Measurements from ENCODE around the gene SPAG16. TPM values are rescaled to one million over a fixed set of nuclear protein-coding genes. Genes with fewer than 3 reads are reported as not detected.

Gene SPAG16
- total RNA-seq, 1 donor = 56.1 TPM

DNA sequence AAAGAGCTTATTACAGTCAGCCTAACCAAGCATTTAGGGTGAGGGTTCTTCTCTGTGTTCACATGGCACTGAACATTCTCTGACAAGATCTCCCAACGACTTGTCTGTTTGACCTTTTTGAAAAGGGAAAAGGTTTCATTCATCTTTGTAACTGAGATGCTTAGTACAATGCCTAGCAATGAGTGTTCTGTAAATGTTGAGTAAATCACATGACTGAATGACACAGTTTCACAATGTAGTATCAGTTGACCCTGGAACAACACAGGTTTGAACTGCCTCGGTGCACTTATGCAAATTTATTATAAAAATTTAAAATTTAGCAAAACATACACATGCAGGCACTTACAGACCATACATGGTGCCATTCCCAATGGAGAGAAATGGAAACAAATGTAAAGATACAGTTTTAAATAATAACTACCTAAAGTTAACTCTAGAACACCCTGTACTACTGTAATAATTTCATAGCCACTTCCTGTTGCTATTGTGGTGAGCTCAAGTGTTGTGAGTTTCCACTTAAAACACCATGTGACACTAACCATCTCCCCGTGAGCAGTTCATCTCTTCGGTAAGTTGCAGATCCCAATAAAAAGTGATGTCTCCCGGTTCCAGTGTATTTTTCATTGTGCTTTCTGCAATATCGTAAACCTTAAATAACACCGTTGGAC is 1092.5 kb downstream of the SPAG16 start:
- TF ChIP-seq, protein P1, sequence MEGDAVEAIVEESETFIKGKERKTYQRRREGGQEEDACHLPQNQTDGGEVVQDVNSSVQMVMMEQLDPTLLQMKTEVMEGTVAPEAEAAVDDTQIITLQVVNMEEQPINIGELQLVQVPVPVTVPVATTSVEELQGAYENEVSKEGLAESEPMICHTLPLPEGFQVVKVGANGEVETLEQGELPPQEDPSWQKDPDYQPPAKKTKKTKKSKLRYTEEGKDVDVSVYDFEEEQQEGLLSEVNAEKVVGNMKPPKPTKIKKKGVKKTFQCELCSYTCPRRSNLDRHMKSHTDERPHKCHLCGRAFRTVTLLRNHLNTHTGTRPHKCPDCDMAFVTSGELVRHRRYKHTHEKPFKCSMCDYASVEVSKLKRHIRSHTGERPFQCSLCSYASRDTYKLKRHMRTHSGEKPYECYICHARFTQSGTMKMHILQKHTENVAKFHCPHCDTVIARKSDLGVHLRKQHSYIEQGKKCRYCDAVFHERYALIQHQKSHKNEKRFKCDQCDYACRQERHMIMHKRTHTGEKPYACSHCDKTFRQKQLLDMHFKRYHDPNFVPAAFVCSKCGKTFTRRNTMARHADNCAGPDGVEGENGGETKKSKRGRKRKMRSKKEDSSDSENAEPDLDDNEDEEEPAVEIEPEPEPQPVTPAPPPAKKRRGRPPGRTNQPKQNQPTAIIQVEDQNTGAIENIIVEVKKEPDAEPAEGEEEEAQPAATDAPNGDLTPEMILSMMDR (IDR thresholded peaks at IDR 0.05; ENCODE audit: insufficient read depth, low read depth, low read length) = no peak
- DNase-seq (ENCODE audit: low read depth) = no peak
- H3K4me3 ChIP-seq (ENCODE audit: low read depth, low read length) = no peak overlapping the region

DNA sequence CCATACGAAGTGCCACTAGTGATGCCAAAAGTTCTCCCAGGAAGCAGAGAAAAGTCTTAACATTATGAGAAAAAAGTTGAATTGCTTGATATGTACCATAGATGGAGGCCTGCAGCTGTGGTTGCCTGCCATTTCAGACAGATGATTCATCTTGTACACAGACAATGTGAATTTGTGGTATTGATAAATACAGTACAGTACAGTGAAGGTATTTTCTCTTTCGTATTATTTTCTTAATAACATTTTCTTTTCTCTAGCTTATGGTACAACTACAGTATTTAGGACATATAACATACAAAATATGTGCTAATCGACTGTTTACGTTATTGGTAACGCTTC is 1093.0 kb downstream of the SPAG16 start:
- TF ChIP-seq, protein P1 (IDR thresholded peaks at IDR 0.05; ENCODE audit: insufficient read depth, low read depth, low read length) = no peak
- no peak overlapping the region for H3K4me3 ChIP-seq (ENCODE audit: low read depth, low read length)
- no peak for DNase-seq (ENCODE audit: low read depth)

DNA sequence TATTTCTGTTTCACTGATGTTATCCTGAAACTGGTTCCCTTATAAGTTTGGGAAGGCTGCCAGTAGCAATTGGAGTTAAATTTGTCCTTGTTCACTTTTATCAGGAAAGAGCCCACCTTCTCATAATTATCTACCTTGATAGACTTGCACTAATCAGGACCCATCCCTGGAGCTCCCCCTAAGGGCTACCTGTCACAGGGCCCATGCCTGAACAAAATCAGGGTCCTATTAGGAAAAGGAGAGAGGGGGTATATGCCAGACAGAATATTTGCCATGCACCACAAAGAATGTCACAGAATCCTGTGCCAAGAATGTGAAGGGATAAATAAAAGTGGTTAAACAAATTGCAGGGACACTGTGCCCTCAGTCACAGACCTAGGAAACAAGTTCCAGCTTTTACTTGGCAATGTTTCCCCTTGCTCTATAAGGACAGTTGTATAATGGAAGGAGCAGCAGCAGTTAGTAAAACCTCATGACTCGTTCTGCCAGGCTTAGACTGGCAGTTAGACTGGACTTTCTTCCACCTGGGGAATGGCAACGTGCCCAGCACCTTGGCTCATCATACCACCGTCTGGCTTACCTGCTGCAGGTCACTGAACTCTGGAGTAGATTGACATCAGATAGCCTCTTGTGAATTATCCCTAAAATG is 1094.3 kb downstream of the SPAG16 start:
- H3K4me3 ChIP-seq (ENCODE audit: low read depth, low read length) = no peak overlapping the region
- no peak for DNase-seq (ENCODE audit: low read depth)
- TF ChIP-seq, protein P1 (IDR thresholded peaks at IDR 0.05; ENCODE audit: insufficient read depth, low read depth, low read length) = no peak

DNA sequence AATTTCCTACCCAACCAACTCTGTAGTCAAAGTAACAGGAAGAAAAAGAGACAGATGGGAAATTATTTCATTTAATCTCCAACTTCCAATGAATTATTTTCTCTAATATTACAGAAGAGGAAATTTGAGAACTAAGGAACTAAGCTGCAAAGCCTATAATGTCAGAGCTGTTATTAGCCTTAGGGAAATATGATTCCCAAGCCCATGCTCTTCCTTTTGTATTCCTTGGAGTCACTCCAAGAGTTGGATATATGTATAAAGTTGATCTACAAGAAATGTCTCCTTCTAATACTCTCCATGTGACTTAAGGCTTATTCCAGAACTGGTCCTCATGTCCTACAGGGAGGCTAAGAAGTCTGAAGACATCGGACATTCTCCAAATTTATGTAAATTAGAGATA is 1095.0 kb downstream of the SPAG16 start:
- DNase-seq (ENCODE audit: low read depth) = no peak
- TF ChIP-seq, protein P1 (IDR thresholded peaks at IDR 0.05; ENCODE audit: insufficient read depth, low read depth, low read length) = no peak
- no peak overlapping the region for H3K4me3 ChIP-seq (ENCODE audit: low read depth, low read length)

DNA sequence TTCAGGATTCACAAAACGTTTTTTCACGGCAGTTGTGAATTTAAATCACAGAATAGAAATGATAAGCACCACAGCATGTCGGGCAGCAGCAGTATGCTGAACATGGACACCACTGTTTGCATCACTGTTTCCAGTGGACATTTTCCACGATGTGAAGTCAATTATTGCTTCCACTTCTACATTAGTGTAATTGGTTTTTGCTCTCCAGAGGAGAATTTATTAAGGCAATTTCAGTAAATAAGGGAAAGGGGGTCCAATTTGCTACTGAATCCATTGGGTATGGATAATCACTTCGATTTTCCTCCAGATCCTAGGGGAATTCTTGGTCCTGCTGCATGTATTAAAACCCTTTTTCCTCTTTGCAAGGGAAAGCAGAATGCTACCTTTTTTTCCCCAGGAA is 1096.4 kb downstream of the SPAG16 start:
- TF ChIP-seq, protein P1 (IDR thresholded peaks at IDR 0.05; ENCODE audit: insufficient read depth, low read depth, low read length) = no peak
- H3K4me3 ChIP-seq (ENCODE audit: low read depth, low read length) = no peak overlapping the region
- no peak for DNase-seq (ENCODE audit: low read depth)

DNA sequence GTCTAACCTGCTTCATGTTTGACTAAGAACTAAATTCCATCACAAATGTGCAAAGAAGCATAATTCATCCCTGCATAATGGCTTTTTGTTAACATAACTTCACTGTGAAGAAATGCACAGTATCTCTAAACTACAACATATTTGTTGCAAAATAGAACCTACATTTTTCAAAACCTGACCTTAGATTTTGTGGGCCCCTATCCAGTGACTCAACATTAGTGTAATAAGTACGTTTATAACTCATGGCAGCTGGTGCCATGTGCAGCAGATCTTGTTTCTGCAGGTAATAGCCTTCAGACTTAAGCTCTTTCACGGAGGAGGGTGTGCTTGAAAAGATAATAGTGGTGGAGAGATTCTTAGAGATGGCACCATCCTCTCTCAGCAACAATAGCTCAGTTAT is 1098.0 kb downstream of the SPAG16 start:
- TF ChIP-seq, protein P1 (IDR thresholded peaks at IDR 0.05; ENCODE audit: insufficient read depth, low read depth, low read length) = no peak
- no peak for DNase-seq (ENCODE audit: low read depth)
- H3K4me3 ChIP-seq (ENCODE audit: low read depth, low read length) = no peak overlapping the region

All from fibroblast of villous mesenchyme (primary cell).